NCI-H2196 treated with DMSO at 0.1 percent for 48 hours (cell line): ENCODE measurements around the gene SLC44A3.

Experiments used
- DNase-seq: peaks from one replicate; lab custom pipeline; 2025; ENCODE audit not compliant: unreplicated experiment; lab: John Stamatoyannopoulos, UW

SLC44A3 gene

GRCh38 chr1:94872771-94873495 lies 52.8 kb downstream of the SLC44A3 start:
- DNase-seq, result no peak

- no peak for DNase-seq
These were observed 53.6 kb downstream of the SLC44A3 start for GRCh38 chr1:94873520-94874351.

- DNase-seq, result no peak
These were observed 54.3 kb downstream of the SLC44A3 start for GRCh38 chr1:94874423-94874822.

- DNase-seq, result no peak
These were observed 55.6 kb downstream of the SLC44A3 start for GRCh38 chr1:94875794-94876193.

GRCh38 chr1:94876362-94876761 lies 56.2 kb downstream of the SLC44A3 start:
- DNase-seq, result no peak

- no peak for DNase-seq
These were observed 58.2 kb downstream of the SLC44A3 start for GRCh38 chr1:94878329-94878728.

- no peak for DNase-seq
These were observed 63.5 kb downstream of the SLC44A3 start for GRCh38 chr1:94883691-94884090.

GRCh38 chr1:94884106-94884505 lies 63.9 kb downstream of the SLC44A3 start:
- no peak for DNase-seq

- no peak for DNase-seq
These were observed 64.3 kb downstream of the SLC44A3 start for GRCh38 chr1:94884507-94884906.

GRCh38 chr1:94886361-94886760 lies 66.2 kb downstream of the SLC44A3 start:
- DNase-seq, result no peak

- no peak for DNase-seq
These were observed 66.9 kb downstream of the SLC44A3 start for GRCh38 chr1:94887106-94887505.

- DNase-seq, result no peak
These were observed 67.5 kb downstream of the SLC44A3 start for GRCh38 chr1:94887603-94888171.

- no peak for DNase-seq
These were observed 68.0 kb downstream of the SLC44A3 start for GRCh38 chr1:94888201-94888600.

- no peak for DNase-seq
These were observed 72.6 kb downstream of the SLC44A3 start for GRCh38 chr1:94892604-94893254.

- DNase-seq, result no peak
These were observed 74.5 kb downstream of the SLC44A3 start for GRCh38 chr1:94894630-94895029.

GRCh38 chr1:94895518-94895917 lies 75.4 kb downstream of the SLC44A3 start:
- DNase-seq, result no peak

- no peak for DNase-seq
These were observed 78.6 kb downstream of the SLC44A3 start for GRCh38 chr1:94898491-94899385.

GRCh38 chr1:94899756-94900155 lies 79.6 kb downstream of the SLC44A3 start:
- no peak for DNase-seq

GRCh38 chr1:94901841-94902240 lies 81.7 kb downstream of the SLC44A3 start:
- DNase-seq, result no peak

- DNase-seq, result no peak
These were observed 83.3 kb downstream of the SLC44A3 start for GRCh38 chr1:94903280-94904009.
